Heart left ventricle (tissue), 13 donors: ENCODE measurements around the gene KDM3B.

Experiments used
- POLR2A ChIP-seq, 2 donors: fragments of 450-650 bp; IDR thresholded peaks; one replicate each; pipeline ENCODE4 v1.6.1; 2017; ENCODE audit warnings: antibody characterized with exemption in 2 of 2, mild to moderate bottlenecking in 2 of 2, moderate library complexity in 2 of 2
- TF ChIP-seq, protein P1 (sequence below), 12 donors: fragments of 200-600 bp; sonication (generic) in 4 of 12; IDR thresholded peaks; one replicate each; pipeline versions ENCODE4 v1.5.0 to v1.8.0; 2018 to 2022; ENCODE audit warnings: antibody characterized with exemption in 12 of 12, mild to moderate bottlenecking in 5 of 12
- donor health status: ischemic (EF 13 %, LVEDD 7.1; RV severe dilation, severe dysfunction).
- donor health status: DM: no; HTN: yes; CAD: no.
- donor health status: DM: no; HTN: no; CAD: no.
- donor health status: ischemic (EF 25% LVEDD 6.9; RV normal size, moderate dysfunction).
- donor health status: ischemic (EF 25% LVEDD 5.7; RV mildly dilated, moderate dysfunction).
- donor health status: ischemic (EF 35%, LVEDD 5.7; RV mildly dilated, moderate dysfunction).
- donor health status: nonischemic (EF 11% LVEDD 7.7; RV severe dilation, severe dysfunction).
- donor health status: DM: yes; HTN: yes; CAD: no.
- donor health status: PGD.
- donor health status: ischemic (EF 29% LVEDD 5.4; RV normal size, mild dysfunction).
- donor health status: nonischemic (EF 23%, LVEDD 6.1; RV moderate dilation, normal function).

DNA sequence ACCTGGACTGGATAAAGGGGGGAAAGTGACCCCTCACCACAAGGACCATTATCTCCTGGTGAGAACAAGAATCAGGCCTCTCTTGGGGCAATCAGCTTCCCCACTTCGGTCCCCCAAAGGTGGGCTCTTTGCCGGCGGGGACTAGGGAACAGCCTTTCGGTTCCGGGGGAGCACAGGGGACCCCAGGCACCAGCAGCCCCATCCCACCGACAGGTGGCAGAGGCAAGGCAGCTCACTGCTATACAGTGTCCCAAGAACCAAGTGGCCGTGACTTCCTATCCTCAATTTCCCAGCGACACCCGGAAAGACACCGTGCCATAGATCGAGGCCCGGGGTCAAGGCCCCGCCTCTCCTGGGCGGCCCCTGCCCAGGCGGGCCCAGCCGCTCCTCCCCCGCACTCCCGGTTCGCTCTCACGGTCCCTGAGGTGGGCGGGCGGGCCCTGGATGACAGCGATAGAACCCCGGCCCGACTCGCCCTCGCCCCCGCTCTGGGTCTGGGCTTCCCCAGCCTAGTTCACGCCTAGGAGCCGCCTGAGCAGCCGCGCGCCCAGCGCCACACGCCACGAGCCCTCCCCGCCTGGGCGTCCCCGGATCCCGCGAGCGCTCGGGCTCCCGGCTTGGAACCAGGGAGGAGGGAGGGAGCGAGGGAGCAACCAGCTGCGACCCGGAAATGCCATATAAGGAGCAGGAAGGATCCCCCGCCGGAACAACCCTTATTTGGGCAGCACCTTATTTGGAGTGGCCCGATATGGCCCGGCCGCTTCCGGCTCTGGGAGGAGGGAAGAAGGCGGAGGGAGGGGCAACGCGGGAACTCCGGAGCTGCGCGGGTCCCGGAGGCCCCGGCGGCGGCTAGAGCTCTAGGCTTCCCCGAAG lies 112.1 kb downstream of the KDM3B start:
- TF ChIP-seq, protein P1, sequence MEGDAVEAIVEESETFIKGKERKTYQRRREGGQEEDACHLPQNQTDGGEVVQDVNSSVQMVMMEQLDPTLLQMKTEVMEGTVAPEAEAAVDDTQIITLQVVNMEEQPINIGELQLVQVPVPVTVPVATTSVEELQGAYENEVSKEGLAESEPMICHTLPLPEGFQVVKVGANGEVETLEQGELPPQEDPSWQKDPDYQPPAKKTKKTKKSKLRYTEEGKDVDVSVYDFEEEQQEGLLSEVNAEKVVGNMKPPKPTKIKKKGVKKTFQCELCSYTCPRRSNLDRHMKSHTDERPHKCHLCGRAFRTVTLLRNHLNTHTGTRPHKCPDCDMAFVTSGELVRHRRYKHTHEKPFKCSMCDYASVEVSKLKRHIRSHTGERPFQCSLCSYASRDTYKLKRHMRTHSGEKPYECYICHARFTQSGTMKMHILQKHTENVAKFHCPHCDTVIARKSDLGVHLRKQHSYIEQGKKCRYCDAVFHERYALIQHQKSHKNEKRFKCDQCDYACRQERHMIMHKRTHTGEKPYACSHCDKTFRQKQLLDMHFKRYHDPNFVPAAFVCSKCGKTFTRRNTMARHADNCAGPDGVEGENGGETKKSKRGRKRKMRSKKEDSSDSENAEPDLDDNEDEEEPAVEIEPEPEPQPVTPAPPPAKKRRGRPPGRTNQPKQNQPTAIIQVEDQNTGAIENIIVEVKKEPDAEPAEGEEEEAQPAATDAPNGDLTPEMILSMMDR (IDR thresholded peaks at IDR 0.05): peak; percentile 18 to 54 (median 32)
- peak in 1 of 2 donors; percentile 35 for TF ChIP-seq POLR2A (IDR thresholded peaks at IDR 0.05)
